Measurements from ENCODE around the gene GPAT2.
"Not testable (repeated sequence)": the region's sequence is repeated elsewhere in the genome, so short reads cannot be mapped to it uniquely, and the experiment has no call there.

GPAT2 gene, protein sequence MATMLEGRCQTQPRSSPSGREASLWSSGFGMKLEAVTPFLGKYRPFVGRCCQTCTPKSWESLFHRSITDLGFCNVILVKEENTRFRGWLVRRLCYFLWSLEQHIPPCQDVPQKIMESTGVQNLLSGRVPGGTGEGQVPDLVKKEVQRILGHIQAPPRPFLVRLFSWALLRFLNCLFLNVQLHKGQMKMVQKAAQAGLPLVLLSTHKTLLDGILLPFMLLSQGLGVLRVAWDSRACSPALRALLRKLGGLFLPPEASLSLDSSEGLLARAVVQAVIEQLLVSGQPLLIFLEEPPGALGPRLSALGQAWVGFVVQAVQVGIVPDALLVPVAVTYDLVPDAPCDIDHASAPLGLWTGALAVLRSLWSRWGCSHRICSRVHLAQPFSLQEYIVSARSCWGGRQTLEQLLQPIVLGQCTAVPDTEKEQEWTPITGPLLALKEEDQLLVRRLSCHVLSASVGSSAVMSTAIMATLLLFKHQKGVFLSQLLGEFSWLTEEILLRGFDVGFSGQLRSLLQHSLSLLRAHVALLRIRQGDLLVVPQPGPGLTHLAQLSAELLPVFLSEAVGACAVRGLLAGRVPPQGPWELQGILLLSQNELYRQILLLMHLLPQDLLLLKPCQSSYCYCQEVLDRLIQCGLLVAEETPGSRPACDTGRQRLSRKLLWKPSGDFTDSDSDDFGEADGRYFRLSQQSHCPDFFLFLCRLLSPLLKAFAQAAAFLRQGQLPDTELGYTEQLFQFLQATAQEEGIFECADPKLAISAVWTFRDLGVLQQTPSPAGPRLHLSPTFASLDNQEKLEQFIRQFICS

GRCh38 chr2:96034792-96035191 is at the start of gene GPAT2:
Gene GPAT2, minus strand, starts transcription at chr2:96034916. Its CDS starts 2,557 bp downstream, at chr2:96032359.
- FAIRE-seq: not testable (repeated sequence)

- no peak for FAIRE-seq
These were observed 49.5 kb upstream of the GPAT2 start for GRCh38 chr2:96083989-96084857.

DNA sequence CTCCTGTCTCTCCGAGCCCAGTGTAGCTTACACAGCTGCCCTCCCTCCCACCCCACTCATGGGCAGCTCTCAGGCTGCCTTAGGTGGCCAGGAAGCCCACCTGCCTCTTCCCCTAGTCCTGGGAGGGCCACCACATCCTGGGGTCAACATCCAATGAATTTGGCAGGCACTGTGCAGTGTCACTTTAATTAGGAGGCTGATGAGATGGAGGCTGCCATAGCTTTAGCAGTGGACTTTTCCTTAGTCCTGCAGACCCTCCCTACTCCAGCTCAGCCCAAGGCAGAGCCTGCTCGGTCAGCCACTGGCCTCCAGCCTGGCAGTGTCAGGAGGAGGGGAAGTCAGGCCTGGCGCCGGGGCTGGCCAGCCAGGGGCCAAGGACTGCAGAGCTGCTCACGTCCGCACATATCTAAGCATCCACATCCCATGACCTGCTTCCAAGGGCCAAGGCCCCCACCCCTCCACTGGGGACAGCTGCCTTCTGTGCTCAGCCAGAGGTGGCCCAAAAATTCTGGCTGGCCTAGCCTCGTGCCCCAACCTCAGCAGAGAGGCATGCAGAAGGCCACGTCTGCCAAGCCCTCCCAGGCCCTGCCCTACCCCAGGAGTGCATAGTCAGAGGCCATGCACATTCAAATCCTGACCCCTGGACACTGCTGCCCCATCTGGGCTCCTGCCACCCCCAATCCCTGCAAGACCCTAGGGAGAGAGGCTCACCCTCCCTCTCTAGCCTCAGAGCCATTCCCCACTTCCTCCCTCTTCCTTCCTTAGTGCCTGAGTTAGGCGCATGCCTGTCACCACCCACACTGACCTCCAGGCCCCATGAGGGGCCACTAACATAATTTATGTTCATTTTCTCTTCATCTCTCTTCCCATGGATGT is 48.6 kb upstream of the GPAT2 start:
- FAIRE-seq: no peak

GRCh38 chr2:96082211-96083063 is 47.7 kb upstream of the GPAT2 start:
- FAIRE-seq: no peak

- FAIRE-seq: no peak
These were observed 46.3 kb upstream of the GPAT2 start for GRCh38 chr2:96081042-96081441.

DNA sequence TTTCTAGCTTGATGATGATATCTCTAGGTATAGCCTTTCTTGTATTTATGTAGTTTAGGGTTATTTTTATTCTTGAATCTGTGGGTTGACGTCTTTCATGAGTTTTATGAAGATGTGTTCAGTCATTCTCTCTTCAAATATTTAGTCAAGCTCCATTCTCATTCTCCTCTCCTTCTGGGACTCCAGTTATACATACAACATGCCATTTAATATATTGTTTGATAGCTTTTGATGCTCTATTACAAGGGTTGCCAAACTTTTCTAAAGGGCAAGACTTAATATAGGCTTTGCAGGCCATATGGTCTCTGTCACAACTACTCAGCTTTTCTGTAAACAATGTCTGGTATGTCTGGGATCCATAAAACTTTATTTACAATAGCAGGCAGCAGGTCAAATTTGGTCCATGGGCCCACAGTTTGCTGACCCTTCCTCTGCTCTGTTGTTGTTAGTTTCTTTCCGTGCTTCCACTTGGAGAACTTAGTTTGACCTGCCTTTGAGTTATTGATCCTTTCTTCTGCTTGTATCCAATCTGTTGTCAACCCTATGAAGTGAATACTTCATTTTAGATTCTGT is 40.6 kb upstream of the GPAT2 start:
- FAIRE-seq: no peak

- FAIRE-seq: no peak
These were observed 39.4 kb upstream of the GPAT2 start for GRCh38 chr2:96074156-96074555.

DNA sequence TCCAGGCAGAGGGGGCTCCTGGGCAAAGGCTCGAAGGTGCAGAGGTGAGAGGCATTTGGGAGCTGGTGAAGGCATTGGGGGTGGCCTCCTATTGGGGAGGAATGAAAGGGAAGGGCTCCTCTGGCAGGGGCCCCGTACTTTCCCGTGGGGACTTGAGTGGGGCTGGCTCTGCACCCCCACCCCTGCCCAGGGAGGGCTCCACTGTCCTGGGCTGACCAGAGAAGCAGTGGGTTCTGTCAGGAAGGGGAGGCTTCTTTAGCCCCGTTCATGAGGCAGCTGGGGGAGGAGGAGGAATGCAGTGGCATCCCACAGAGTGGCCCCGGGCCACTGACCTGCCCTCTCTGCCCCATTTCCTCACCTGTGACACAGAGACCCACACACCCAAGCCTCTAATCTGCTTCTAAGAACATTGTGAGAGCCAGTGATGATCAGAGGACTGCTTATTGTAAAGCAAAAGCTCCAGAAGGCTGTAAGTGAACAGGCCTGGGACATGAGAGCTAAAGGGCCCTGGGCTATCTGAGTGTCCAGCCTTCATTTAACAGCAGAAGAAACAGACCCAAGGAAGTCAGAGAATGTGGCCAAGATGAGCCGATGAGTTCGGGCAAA is 38.6 kb upstream of the GPAT2 start:
- no peak for FAIRE-seq

DNA sequence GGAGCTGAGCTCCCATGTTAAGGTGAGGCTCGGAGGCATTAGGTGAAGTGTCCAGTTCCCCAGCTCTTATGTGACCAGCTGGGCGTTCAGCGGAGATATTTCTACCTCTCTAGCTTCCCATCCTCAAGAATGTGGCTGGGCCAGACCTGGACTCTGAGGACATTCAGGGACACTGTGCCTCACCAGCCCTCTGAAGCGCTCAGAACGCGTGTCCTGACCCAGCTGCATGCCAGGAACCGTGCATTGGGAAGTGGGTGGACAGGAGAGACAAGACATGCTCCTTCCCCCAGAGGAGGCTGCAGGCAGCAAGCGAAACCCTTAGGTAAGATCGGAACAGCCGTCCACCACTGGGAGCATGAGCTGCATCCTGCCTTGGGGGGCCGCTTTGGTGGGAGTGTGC is 38.0 kb upstream of the GPAT2 start:
- FAIRE-seq: no peak

DNA sequence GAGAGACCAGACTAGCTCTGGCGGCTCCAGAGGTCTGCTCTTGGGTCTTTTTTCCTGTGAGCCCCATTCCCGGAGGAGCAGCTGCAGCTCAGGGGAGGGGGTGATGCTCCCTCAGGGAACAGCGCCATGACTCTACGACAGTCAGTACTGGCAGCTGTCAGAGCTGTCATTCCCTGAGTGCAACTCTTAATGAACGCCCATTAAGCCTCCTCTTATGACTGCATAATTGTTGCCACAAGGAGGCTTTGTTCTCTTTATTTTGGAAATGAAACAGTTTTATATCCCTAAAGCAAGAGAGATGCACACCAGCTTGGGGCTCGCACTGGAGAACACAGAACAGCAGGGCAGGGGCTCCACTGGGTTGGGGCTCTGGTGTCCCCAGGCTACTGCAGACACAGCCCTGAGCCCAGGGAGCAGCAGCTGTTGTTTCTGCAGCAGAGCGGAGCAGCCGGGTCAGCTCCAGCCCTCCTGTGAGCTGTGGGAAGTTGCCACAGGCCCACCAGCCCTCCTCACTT is 37.3 kb upstream of the GPAT2 start:
- not testable (repeated sequence) for FAIRE-seq

- FAIRE-seq: not testable (repeated sequence)
These were observed 36.6 kb upstream of the GPAT2 start for GRCh38 chr2:96071087-96071976.

GRCh38 chr2:96070351-96070750 is 35.6 kb upstream of the GPAT2 start:
- FAIRE-seq: not testable (repeated sequence)

- FAIRE-seq: not testable (repeated sequence)
These were observed 35.2 kb upstream of the GPAT2 start for GRCh38 chr2:96069878-96070277.

DNA sequence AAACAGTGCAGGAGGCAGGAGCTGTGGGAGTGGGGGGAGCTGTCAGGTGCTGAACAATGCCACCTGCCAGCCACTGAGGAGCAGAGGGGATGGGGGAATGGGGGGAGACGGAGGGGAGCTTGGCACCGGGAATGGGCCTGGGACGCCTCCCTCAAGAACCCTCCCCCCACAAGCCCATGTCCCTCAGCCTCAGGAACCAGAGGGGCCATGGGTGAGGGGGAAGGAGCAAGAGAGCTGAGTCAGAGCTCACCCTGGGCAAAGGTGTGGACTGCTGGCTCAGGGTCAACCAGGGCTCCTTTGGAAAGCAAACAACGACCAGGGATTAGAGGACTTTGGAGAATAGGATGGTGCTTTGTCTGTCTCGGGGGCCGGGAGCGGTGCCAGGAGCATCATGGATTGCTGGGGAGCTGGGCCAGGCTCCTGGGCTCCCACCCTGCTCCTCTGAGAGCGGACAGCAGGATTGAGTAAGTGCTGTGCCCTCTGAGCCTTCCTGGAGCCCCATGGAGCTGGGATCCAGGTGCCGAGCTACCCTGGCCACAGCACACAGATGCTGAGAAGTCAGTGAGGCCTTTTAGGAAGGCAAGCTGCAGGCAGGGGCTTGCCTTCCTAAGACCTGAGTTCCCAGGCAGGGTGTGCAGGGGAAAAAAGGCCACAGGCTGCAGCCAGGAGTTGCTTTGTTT is 33.3 kb upstream of the GPAT2 start:
- not testable (repeated sequence) for FAIRE-seq

GRCh38 chr2:96067098-96067660 is 32.5 kb upstream of the GPAT2 start:
- not testable (repeated sequence) for FAIRE-seq

- not testable (repeated sequence) for FAIRE-seq
These were observed 31.8 kb upstream of the GPAT2 start for GRCh38 chr2:96066511-96066910.

DNA sequence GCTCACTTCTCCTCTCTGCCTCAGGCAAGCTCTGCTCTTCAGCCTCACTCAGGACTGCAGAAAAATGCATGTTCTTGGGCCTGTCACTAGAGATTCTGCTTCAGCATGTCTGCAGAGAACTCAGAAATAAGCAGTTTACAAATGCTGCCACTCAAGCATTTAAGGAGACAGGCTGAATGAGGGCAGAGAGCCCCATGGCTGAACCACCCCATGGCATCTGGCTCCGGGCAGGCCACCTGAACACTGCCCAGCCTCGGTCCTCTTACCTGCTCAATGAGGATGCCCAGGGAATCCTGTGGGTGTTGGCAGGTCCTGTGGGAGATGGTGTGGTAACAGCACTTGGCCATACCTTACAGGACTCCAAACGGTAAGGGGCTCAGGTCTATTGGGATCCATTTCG is 31.2 kb upstream of the GPAT2 start:
- FAIRE-seq: not testable (repeated sequence)
